NCI-H2196 treated with DMSO at 0.1 percent for 48 hours (cell line): ENCODE measurements around the gene SMIM24.

Experiments
- DNase-seq: peaks from one replicate; lab custom pipeline; 2025; ENCODE audit not compliant: unreplicated experiment; lab: John Stamatoyannopoulos, UW

Gene SMIM24

DNA sequence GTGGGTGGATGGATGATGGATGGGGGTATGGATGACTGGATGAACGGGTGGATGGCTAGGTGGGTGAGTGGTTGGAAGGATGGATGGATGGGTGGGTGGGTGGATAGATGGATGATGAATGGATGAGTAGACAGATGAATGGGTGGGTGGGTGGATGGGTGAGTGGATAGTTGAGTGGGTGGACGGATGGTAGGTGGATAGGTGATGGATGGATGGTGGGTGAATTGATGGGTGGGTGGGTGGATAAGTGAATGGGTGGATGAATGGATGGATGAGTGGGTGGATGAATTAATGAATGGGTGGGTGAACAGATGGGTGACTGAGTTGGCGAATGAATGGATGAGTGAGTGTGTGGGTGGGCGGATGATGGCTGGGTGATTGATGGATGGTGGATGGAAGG is 4.9 kb downstream of the SMIM24 start:
- DNase-seq, result no peak

DNA sequence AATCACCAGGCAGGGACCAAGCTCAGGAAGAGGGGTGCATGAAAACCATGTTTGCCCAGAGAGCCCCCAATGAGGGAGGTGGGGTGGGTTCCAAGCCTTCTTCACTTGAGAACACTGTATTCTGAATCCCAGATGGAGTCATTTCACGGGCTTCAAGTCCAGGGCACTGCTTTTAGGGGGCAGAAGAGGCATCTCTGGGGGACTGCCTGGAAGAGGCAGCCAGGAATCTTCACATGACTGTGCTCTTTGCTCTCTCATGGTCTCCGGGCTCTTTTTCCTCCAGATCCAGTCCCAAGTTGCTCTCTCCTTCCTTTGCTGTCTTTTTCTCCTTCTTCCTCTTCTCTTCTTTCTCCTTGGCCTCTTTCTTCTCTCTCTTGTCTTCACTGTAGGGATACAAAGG is 5.7 kb downstream of the SMIM24 start:
- DNase-seq, result no peak

DNA sequence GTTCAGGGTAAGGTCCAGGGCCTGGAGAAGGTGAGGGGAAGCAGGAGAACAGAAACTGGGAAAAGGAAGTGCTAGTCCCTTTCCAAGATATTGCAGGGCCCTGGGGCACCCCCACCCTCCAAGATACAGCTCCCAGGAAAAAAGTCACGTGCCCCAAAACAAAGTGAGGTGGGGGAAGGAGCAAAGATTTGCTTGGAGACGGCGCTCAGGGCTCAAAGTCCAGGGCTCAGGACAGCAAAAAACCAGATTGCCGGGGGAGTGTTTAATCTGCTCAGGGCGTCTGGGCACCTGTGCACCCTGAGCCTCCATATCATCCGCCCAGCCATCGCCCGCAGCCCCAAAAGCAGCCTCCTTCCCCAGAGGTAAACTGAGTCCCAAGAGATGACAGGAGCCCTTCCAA is 6.3 kb downstream of the SMIM24 start:
- DNase-seq, result no peak

DNA sequence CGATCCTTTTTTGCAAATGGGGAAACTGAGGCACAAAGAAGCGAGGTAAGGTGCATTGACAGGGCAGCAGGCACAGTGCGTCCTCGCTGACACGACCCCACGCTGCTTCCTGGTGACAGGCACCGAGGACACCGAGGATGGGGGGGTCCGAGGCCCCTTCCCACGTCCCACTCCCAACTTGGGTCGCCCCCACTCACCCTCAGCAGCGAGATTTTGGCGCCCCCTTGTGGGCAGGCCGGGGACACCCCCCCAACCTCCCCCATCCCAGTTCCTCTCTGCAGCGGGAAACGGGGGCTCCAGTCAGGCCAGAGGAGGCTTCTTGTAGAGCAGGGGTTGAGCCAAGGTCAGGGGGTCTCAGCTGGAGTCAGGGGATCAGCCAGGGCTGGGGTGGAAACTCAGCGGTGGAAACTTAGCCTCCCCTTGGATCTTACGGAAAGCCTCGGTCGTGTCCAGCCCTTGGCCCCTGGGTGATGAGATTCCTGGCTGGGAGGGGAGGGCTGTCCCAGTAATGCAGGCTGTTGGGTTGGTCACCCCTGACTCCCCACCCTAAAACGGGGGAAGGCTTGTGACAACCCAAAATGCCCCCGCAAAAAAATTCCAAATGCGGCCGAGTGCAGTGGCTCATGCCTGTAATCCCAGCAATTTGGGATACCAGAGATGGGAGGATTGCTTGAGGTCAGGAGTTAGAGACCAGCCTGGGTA is 8.2 kb downstream of the SMIM24 start:
- no peak for DNase-seq

DNA sequence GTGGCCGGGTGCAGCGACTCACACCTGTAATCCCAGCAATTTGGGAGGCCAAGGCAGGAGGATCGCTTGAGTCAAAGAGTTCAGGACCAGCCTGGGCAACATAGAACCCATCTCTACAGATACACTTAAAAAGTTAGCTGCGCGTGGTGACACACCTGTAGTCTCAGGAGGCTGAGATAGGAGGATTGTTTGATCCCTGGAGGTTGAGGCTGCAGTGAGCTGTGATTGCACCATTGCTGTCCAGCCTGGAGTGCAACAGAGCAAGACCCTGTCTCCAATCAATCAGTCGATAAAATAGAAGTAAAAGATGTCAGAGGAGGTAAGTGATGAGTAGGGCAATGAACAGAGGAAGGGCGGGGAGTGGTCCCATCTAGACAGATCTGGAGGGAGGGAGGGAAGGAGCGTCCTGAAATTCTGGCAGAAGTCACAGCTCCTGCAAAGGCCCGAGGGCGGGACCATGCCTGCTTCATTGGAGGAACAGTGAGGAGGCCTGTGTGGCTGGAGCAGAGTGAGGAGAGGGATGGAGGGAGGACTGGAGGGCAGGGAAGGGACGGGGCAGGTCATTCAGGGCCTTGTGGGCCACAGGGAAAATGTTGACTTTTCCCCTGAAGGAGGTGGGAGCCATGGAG is 9.7 kb downstream of the SMIM24 start:
- DNase-seq, result no peak

DNA sequence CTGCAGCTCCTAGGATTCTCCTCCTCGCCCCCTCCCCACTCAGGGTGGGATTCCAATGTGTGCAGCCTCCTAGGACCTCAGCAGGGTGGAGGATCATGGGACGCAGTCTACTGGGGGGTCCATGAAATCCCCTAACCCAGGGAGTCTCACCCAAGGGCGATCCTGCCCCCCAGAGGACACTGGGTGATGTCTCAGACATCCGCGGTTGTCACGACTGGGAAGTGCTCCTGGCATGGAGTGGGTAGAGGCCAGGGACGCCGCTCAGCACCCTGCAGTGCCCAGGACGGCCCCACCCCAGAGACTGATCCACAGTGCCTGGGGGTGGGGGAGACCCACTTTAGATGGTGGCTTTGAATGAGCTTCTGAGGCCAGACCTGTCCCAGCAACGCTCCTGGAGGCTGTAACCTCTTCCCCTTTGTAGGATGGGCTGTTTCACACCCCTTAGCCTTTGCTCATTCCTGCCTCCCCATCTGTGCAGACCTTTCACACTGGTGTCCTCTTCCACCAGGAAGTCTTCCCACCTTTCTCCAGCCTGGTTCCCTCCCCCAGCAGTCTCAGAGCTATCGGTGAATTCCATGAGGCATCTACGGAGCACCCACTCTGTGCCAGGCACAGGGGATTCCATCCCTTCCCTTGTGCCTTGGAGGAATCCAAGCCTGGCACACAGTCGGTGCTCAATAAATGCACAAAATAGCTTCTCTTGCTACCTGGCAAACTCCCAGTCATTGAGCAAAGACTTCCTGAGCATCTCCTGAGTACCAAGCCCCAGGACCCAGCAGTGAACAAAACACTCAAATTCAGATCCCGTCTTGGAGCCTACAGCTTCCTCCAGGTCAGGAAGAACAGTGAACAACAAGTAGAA is 10.5 kb downstream of the SMIM24 start:
- no peak for DNase-seq

DNA sequence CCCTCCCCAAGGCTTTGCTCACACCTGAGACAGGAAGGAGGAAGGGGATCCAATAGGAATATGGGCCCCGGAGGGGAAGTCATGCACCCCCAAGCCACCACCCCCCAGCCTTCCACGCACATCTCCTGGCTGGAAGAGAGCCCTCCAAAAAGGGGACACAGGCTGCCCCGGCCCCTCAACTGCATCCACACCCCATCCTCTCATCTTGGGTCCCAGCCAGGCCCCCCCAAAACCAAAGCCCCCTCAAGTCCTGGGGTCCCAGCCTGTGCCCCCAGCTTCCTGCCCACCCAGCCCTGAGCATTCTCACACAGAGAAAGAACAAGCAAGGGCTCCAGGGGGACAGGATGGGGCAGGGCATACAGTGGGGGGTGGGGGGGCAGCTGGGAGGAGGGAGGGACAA is 12.1 kb downstream of the SMIM24 start:
- no peak for DNase-seq

DNA sequence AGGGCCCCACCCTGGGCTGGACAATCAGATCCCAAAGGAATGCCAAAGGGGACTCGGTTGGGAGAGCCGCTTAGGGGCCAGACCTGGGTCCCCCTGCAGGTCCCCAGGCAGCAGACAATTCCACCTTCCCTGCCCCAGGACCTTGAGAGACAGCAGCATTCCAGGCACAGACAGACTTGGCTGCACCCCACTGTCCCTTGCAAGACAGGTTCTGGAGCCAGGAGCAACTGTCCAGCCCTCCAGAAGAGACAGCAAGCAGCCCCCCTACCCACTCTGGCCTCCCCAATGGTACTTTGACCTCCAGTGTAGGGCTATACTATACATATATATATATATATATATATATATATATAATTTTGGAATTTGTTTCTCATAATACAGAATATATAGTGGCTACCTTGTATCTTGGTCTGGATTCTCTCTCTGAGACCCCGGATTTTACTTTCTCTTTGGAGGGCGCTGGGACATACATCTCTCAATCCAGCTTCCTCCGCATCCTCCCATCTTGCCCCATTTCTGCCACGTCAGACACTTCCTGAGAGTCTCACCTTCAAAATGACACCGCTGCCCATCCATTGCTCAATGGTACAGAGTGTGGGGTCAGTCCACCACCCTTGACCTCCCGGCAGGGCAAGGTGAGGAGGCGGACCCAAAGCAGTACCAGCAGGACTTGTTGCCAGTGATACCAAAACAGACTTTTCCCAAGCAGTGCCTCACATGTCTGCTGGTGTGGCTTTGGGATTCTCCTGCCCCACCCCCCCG is 12.7 kb downstream of the SMIM24 start:
- no peak for DNase-seq

DNA sequence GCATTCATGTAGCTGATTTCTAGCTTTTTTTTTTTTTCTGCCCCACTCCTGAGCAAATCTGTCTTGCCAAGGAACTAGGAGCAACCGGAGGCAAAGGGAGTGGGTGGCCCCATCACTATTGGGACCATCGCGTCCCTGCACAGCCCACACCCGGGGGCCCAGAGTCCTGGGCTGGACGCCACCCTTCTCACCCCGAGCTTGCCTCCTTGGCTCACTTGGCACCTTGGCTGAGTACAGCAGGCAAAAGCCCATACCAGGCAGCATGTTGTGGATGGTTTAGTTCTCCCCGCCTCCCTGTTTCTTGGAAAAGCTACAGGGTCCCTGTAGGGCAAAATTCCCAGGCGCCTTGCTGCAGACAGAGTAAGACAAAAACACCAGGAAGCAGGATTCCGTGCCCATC is 13.7 kb downstream of the SMIM24 start:
- no peak for DNase-seq

DNA sequence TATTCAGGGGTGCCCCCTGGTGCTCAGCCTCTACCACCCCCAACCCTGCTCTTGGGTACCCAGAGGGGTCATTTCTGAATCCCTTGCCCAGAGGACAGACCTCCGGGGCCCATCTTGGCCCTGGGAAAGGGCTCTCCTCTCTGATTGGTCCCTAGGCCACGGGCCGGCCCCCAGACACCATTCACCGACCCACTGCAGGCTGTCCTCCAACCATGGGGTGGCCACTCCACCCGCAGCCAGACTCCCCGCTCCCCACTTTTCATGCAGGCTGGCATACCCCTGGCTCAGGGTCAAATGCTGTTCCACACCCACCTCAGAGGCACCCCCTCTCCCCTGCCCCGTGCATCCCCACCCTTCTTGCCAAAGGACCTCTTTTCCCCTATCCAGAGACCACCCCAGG is 14.8 kb downstream of the SMIM24 start:
- no peak for DNase-seq

DNA sequence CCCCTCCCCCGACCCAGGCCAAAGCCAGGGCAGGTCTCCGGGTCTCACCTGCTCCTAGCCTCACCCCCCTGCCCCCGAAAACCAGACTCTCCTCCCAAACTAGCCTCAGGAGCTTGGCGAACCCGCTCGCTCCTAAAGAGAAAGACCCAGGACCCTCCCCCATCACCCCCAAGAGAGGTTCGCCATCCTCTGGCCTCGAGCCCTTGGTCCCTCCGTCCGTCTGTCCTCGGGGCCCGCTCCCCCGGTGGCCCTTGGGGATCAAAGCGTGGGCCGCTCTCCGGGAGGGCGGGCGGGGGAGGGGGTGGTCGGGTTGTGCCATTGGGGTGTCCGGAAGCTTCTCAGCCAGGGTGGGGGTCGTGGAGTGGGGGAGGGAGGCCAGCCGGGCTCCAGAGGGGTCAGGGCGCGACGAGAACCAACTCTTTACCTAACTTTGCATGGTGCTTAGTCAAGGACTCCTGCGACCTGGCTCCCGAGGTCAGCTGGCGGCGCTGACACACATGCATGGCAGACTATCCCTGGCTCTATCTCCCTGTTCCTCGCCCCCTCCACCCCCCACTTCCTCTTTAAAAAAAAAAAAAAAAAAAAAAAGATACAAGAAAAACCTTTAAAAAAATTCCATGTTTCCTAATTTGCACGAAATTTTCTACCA is 15.6 kb downstream of the SMIM24 start:
- no peak for DNase-seq

DNA sequence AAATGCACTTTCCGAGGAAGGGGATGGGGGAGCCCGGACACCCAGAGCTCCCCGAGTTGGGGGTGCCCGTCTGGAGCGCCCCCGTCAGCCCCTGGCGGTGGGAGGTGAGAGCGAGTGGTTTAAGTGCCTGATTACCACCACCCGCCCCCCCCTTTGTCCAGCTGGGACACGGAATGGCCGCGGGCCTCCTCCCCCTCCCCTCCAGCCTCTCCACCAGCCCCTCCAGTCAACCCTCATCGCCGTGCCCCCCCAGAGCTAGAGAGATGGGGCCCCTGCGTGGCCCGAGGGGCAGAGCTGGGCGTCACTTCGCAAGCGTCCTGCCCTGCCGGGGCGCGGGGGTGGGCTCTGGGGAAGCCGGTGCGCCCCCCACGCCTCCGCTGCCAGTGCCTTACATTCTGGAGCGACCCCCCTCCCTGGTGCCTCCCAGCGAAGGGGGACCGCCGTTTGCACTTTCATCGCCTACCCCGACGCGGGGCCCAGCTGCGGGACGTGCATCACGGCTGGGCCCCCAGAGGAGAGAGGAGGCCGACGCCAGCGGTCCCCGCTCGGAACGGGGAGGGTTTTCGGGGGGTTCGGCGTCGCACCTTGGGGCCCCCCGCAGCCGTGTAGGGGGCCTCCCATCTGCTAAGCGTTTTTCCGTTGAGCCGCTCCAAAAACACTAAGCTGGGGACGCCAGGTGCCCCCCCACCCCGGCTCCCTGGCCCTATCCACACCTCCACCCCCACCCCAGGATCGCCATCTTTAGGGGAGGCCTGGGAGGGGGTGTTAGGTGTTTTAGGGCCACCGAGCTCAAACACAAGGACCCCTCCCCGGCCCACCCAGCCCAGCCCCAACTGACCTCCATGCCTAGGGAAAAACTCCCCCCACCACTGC is 16.4 kb downstream of the SMIM24 start:
- no peak for DNase-seq

DNA sequence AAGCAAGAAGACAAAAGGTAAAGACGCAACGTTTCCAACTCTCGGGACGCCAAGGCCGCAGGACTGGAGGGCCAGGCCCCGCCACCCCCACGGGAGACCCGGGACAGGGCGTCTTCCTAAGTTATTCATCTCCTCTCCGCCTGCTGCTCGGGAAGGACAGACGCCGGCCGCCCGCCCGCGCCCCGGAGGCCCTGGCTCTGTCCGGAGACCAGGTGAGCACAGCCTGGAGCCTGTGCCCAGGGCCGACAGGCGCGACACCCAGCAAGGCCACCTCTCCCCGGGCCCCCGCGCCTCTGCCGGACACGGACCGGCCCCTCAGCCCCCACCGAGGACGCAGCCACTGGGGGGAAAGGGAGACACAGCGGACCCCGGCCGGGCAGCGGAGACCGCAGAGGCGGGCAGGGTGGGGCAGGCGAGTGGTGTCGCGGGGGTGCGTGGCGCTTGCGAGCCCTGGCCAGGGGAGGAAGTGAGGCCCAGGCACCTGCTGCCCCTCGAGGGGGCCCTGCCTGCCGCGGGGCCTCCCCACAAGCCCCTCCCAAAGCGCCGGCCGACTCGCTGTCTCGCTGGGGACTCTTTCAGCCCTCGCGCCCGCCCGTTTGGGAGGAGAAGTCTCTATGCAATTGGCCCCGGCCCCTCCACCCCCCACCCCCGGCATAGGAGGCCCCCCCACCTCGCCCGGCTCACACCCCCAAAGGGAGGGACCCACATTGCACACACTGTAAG is 17.2 kb downstream of the SMIM24 start:
- DNase-seq, result no peak

DNA sequence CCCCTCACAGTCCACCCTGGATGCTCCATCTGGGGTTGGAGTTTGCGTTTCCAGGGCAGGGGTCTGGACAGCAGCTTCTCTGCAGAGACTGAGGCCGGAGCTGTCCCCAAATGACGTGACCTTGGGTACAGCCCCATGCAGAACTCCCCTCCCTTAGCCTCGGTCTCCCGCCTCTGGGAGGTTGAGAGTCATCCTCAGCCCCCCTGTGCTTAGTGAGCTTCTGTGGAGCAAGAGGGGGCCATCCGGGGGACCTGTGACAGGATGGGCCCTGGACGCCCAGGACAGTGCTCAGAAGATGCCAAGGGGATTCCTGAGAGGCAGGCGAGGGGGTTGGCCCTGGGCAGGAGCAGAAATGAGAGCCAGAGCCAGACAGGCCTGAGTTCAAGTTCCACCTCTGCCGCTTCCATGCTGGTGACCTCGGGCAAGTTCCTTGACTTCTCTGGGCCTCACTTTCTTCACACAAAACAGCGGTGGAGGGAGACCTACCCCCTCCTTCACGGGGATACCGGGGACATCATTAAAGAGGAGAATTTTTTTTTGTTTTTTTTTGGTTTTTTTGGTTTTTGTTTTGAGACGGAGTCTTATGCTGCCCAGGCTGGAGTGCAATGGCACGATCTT is 20.3 kb downstream of the SMIM24 start:
- no peak for DNase-seq

DNA sequence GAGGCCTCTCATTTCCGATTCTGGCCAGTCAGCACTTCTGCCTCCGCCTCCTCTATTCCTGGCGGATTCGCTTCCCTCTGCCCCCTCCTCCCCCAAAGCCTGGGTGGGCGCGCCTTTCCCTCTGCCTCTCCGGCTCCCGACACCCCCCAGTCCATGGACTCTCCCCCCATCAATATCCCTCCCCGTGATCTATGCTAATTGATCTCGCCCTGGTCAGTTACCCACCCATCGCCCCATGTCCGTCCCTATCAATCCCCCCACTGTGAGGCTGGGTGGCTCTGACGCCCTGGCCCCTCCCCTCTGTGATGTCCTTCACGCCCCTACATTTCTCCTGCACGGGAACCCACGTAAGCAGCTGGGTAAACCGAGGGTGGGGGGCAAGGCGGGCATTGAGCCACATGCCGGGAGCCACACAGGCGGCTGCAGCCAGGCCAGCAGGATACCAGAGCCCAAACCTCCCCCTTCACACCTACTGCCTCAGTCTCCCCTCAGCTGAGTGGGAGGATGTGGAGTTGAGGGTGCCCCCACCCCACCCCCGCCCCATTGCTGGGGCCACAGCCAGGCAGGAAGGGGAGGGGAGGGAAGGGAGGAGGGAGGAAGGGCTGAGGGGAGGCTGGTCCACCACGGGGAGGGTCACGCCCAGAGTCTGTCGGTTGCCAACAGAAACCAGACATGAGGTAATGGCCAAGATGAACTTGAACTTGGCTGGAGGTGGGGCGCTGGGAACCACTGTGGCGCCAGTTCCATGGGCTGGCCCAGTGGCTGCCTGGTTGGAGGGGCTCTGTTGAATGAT is 21.0 kb downstream of the SMIM24 start:
- DNase-seq, result peak; percentile 55

DNA sequence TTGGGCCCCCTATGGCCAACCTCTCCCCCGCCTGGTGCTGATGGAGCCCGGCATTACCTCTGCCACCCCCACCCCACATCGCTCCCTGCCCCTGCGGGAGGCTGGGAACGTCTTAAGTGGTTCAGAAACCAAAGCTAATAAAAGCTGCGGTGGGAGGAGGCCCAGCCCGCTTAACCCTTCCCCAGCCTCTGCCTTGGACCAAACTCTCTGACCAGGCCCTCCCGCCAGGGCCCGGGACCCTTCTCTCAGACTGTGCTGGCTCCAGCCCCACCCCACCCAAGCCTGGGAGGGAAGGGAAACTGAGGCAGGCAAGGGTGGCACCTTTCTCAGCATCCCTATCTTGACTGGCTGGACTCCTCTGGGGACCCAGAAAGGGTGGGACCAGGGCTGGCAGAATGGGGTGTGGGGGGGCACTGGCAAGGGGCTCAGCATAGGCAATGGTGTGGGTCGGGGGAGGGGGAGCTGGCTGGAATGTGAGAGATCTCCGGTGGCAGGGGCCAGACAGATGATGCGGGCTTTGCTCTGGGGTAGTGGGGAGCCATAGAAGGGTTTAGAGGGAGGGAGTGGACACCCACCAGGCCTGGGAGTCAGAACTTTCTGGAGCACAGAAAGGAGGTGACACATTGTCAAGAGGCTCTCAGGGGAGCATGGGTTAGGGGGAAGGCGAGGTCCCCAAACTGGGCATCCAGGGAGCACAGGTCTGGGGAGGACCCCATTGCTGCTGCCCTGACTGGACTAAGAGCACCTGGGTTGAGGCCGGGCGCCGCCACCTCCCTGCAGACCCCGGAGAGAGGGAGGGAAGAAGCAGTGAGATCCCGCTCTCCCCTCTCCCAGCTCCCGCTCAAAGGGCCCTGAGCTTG is 21.9 kb downstream of the SMIM24 start:
- no peak for DNase-seq
